GM12878 (cell line): ENCODE data around the gene ALDH1L1. TPM values are rescaled to one million over a fixed set of nuclear protein-coding genes. Genes with fewer than 3 reads are reported as not detected.

Experiments used
- ATAC-seq: fragments of 200-7000 bp; cut with Tn5 transposase; 3 replicates; pipeline ENCODE4 v1.9.1; 2020; ENCODE audit warnings: mild to moderate bottlenecking, moderate library complexity
- BruUV-seq: library from RNA; stranded (reverse); fragments of 400-500 nt; replicated peaks from 2 replicates; lab custom pipeline; 2021; lab: Mats Ljungman, UMichigan
- CTCF ChIA-PET: fragments of 300-600 bp; sonication (Branson Sonifier 250); formaldehyde crosslinking; extraction: SDS; loops from one replicate; lab custom pipeline; 2021; ENCODE audit warnings: inconsistent platforms; lab: Yijun Ruan, JAX
- POLR2A ChIA-PET: fragments of 350-600 bp; formaldehyde crosslinking; extraction: SDS; loops from one replicate; lab custom pipeline; 2021; ENCODE audit warnings: inconsistent platforms; lab: Charles Lee
- RAD21 ChIA-PET: fragments of 300-600 bp; sonication (Branson Sonifier 250); formaldehyde crosslinking; loops from one replicate; lab custom pipeline; 2023; ENCODE audit warnings: antibody characterized with exemption; ENCODE audit not compliant: unreplicated experiment; lab: Charles Lee
- SMC1A ChIA-PET: fragments of 300-600 bp; sonication (Branson Sonifier 250); formaldehyde crosslinking; loops from one replicate; lab custom pipeline; 2023; ENCODE audit not compliant: unreplicated experiment, uncharacterized antibody; lab: Charles Lee
- DNase-seq: peaks from one replicate; pipeline ENCODE4 v3.0.0-alpha.2; 2011; ENCODE audit warnings: low read depth, low spot score
- FAIRE-seq: peaks from 3 replicates; lab custom pipeline; 2011; peaks lifted over from hg19 to GRCh38; lab: Jason Lieb, UNC
- H2AFZ ChIP-seq: 2 replicates; pipeline ENCODE4 v1.6.0; 2011; ENCODE audit warnings: low read depth, low read length, control low read depth; ENCODE audit not compliant: control insufficient read depth
- H3K27ac ChIP-seq: 2 replicates; pipeline ENCODE4 v1.5.1; 2011; ENCODE audit warnings: control low read depth; ENCODE audit not compliant: control insufficient read depth, insufficient read depth
- H3K27me3 ChIP-seq, 2 experiments: replicated peaks in 1 of 2; 2 replicates each; pipeline versions ENCODE4 v1.6.0 to v1.6.1; 2011; ENCODE audit warnings: low read length in 1 of 2; ENCODE audit not compliant: control insufficient read depth in 2 of 2, insufficient read depth in 2 of 2
- H3K36me3 ChIP-seq, 2 experiments: 2 replicates each; pipeline ENCODE4 v1.5.1; 2011; ENCODE audit warnings: low read length in 1 of 2; ENCODE audit not compliant: control insufficient read depth in 2 of 2, insufficient read depth in 2 of 2
- H3K4me1 ChIP-seq: 2 replicates; pipeline ENCODE4 v1.6.1; 2011; ENCODE audit warnings: mild to moderate bottlenecking, low read length, moderate library complexity, mixed read lengths; ENCODE audit not compliant: control insufficient read depth, insufficient read depth
- H3K4me2 ChIP-seq: 2 replicates; pipeline ENCODE4 v1.6.0; 2011; ENCODE audit warnings: control low read depth; ENCODE audit not compliant: control insufficient read depth, insufficient read depth
- H3K4me3 ChIP-seq: fragments of 200-600 bp; sonication (generic); 2 replicates; pipeline ENCODE4 v1.5.1; 2016
- H3K79me2 ChIP-seq: 2 replicates; pipeline ENCODE4 v1.6.0; 2011; ENCODE audit warnings: low read length; ENCODE audit not compliant: control insufficient read depth, insufficient read depth
- H3K9ac ChIP-seq: 2 replicates; pipeline ENCODE4 v1.8.0; 2011; ENCODE audit warnings: low read length, control low read depth, mixed read lengths; ENCODE audit not compliant: control insufficient read depth, insufficient read depth
- H3K9me3 ChIP-seq: replicated peaks from 3 replicates; pipeline ENCODE4 v1.5.1; 2011; ENCODE audit warnings: mild to moderate bottlenecking, low read length; ENCODE audit not compliant: control insufficient read depth, insufficient read depth
- H4K20me1 ChIP-seq: 2 replicates; pipeline ENCODE4 v1.6.0; 2011; ENCODE audit not compliant: control insufficient read depth, insufficient read depth
- CREB1 ChIP-seq: IDR thresholded peaks from 2 replicates; pipeline ENCODE4 v1.6.1; 2012; ENCODE audit warnings: low read depth, mild to moderate bottlenecking, inconsistent platforms
- KLF5 ChIP-seq: fragments of 450-650 bp; IDR thresholded peaks from 2 replicates; pipeline ENCODE4 v1.6.1; 2014; ENCODE audit warnings: mild to moderate bottlenecking; ENCODE audit not compliant: partially characterized antibody
- MEF2A ChIP-seq: IDR thresholded peaks from 2 replicates; pipeline ENCODE4 v1.6.1; 2011; ENCODE audit warnings: low read depth, mild to moderate bottlenecking, low read length, moderate library complexity; ENCODE audit not compliant: insufficient read depth
- MYC ChIP-seq: IDR thresholded peaks from 2 replicates; pipeline ENCODE4 v1.6.1; 2011; ENCODE audit warnings: mild to moderate bottlenecking, low read length, moderate library complexity, inconsistent platforms; ENCODE audit not compliant: insufficient read depth, insufficient replicate concordance, insufficient read length, severe bottlenecking
- NFIC ChIP-seq: IDR thresholded peaks from 2 replicates; pipeline ENCODE4 v1.6.1; 2012; ENCODE audit warnings: low read depth, mild to moderate bottlenecking, inconsistent platforms, low read length, moderate library complexity
- RELA ChIP-seq: fragments of 450-650 bp; IDR thresholded peaks from 2 replicates; pipeline ENCODE4 v1.8.0; 2014; ENCODE audit warnings: borderline replicate concordance; ENCODE audit not compliant: partially characterized antibody
- TARDBP ChIP-seq: IDR thresholded peaks from 2 replicates; pipeline ENCODE4 v1.6.1; 2016; ENCODE audit warnings: borderline replicate concordance
- WRNIP1 ChIP-seq: IDR thresholded peaks from 2 replicates; pipeline ENCODE4 v1.6.1; 2011; ENCODE audit warnings: low read depth, low read length, improper control_type of control experiment, borderline replicate concordance
- ZZZ3 ChIP-seq: IDR thresholded peaks from 2 replicates; pipeline ENCODE4 v1.6.1; 2011; ENCODE audit warnings: low read depth; ENCODE audit not compliant: control insufficient read depth, insufficient read length
- WGBS: methylation state at CpG from one replicate; pipeline ENCODE4 v1.1.6; 2016; ENCODE audit warnings: low lambda C conversion rate; ENCODE audit not compliant: insufficient replicate concordance, insufficient coverage; ENCODE audit errors: missing lambda C conversion rate; 5-methylcytosine and 5-hydroxymethylcytosine counted together
- in situ Hi-C: fragments of 300-500 bp; cut with MboI; formaldehyde crosslinking; loops from 9 replicates; pipeline ENCODE4 v1.14.3; 2018; ENCODE audit warnings: mixed read lengths
- intact Hi-C: fragments of 100-400 bp; cut with micrococcal nuclease; formaldehyde crosslinking; loops from one replicate; pipeline ENCODE4 v1.14.2; 2022; ENCODE audit not compliant: unreplicated experiment
- polyA plus RNA-seq, 11 experiments: library from polyadenylated mRNA; depleted of rRNA in 4 of 11; unstranded in 6 of 11; stranded (reverse) in 5 of 11; fragments of >200 nt; fragmentation: Nextera tagmentation in 4 of 11; fragmentation: Illumina TruSeq in 1 of 11; extraction: Ambion mirVana in 4 of 11; extraction: Trizol in 1 of 11; gene quantifications; 1 replicate in 1 of 11; 2 replicates in 10 of 11; pipeline versions ENCODE4 v1.2.1 to v1.2.3, GENCODE V29; 2011 to 2016; ENCODE audit warnings: inconsistent platforms in 2 of 11, missing spikeins in 2 of 11, low read depth in 1 of 11
- total RNA-seq, 4 experiments: library from RNA; depleted of rRNA in 3 of 4; stranded (reverse); fragments of >200 nt in 3 of 4; fragmentation: Illumina TruSeq in 1 of 4; extraction: Trizol in 1 of 4; gene quantifications; 2 replicates each; pipeline versions ENCODE4 v1.2.1 to v1.2.3, GENCODE V29; 2013 to 2021

The ALDH1L1 gene
- total and polyA plus RNA-seq, 10 of the 15 experiments (the other 5 are each of a cell fraction or from before 2014, with no cell fraction given): 0.04 to 18.2 (median 0.45) TPM

GRCh38 chr3:126110431-126111125, 69.8 kb downstream of the ALDH1L1 start:
- no peak for ATAC-seq
- Histone ChIP-seq H3K79me2 (no peaks in the 10 kb centered on the region), H3K4me1 (no peaks in the 10 kb centered on the region), H3K36me3 (no peaks in the 10 kb centered on the region), H3K4me3 (no peak overlapping the region), H2AFZ (no peak overlapping the region), H4K20me1 (no peaks in the 10 kb centered on the region), H3K27me3 (no peaks in the 10 kb centered on the region), H3K4me2 (no peak overlapping the region), H3K9me3 (no peaks in the 10 kb centered on the region), H3K9ac (no peak overlapping the region), H3K27ac (no peak overlapping the region)
- no peak for DNase-seq
- no TSS peak for BruUV-seq
- RAD21 ChIA-PET: no interaction called here
- no peak for TF ChIP-seq CREB1
- TF ChIP-seq NFIC: no peak
- TF ChIP-seq TARDBP: no peak
- no peak for TF ChIP-seq KLF5
- TF ChIP-seq RELA: no peak
- no peak for TF ChIP-seq MYC
- TF ChIP-seq WRNIP1: no peak
- no peak for TF ChIP-seq ZZZ3
- 67% methylated on average over 12 of the region's 12 CpGs for WGBS
- in situ Hi-C loops (no loop called here), intact Hi-C loops (no loop called here)
- CTCF ChIA-PET: no interaction called here
- POLR2A ChIA-PET: no interaction called here
- SMC1A ChIA-PET: no interaction called here
- FAIRE-seq: no peak

GRCh38 chr3:126109880-126110235, 70.5 kb downstream of the ALDH1L1 start:
- H3K4me2 ChIP-seq: no peak overlapping the region
- intact Hi-C loops: no loop called here
- no peak for ATAC-seq
- ChIA-PET POLR2A (no interaction called here), CTCF (no interaction called here)
- 60% methylated on average over 10 of the region's 10 CpGs for WGBS
- H3K4me1 ChIP-seq: no peaks in the 10 kb centered on the region
- TF ChIP-seq WRNIP1 (no peak), MEF2A (no peak)
- TF ChIP-seq, all 136 proteins: peak for 0
- DNase-seq (no peak), FAIRE-seq (no peak)
- BruUV-seq: no TSS peak
- Histone ChIP-seq H3K27ac (no peak overlapping the region), H2AFZ (no peak overlapping the region), H3K4me3 (no peak overlapping the region), H3K36me3 (no peaks in the 10 kb centered on the region), H3K9ac (no peak overlapping the region), H3K79me2 (no peaks in the 10 kb centered on the region), H3K9me3 (no peaks in the 10 kb centered on the region), H3K27me3 (no peaks in the 10 kb centered on the region), H4K20me1 (no peaks in the 10 kb centered on the region)
- ChIA-PET RAD21 (no interaction called here), SMC1A (no interaction called here)
- in situ Hi-C loops: no loop called here
